Pancreas (tissue), 10 donors: ENCODE measurements around the gene INS. TPM values are rescaled to one million over a fixed set of nuclear protein-coding genes. Genes with fewer than 3 reads are reported as not detected.
"Not testable (repeated sequence)": the region's sequence is repeated elsewhere in the genome, so short reads cannot be mapped to it uniquely, and the experiment has no call there.

Source experiments
- ATAC-seq, 4 donors: fragments of 200-7000 bp; cut with Tn5 transposase; one replicate each; pipeline versions ENCODE4 v1.8.0 to v1.9.1; 2020; ENCODE audit warnings: mild to moderate bottlenecking in 4 of 4, moderate library complexity in 4 of 4
- DNase-seq, 6 donors: peaks; one replicate each; pipeline ENCODE4 v3.0.0-alpha.2; 2020
- FAIRE-seq: peaks from 2 replicates; lab custom pipeline; 2012; peaks lifted over from hg19 to GRCh38; lab: Jason Lieb, UNC
- H3K27ac ChIP-seq, 4 donors: fragments of 200-600 bp; sonication (generic); 1 replicate in 3 of 4; 2 replicates in 1 of 4; pipeline versions ENCODE4 v1.5.0 to v1.8.0; 2020
- H3K27me3 ChIP-seq, 4 donors: fragments of 200-600 bp; one replicate each; pipeline ENCODE4 v1.8.0; 2021
- H3K36me3 ChIP-seq, 3 donors: fragments of 200-600 bp; sonication (generic) in 1 of 3; one replicate each; pipeline versions ENCODE4 v1.5.0 to v1.8.0; 2020 to 2021
- H3K4me1 ChIP-seq, 3 donors: fragments of 200-600 bp; one replicate each; pipeline ENCODE4 v1.8.0; 2021
- H3K4me3 ChIP-seq, 4 donors: fragments of 200-600 bp; sonication (generic) in 2 of 4; one replicate each; pipeline versions ENCODE4 v1.5.0 to v1.8.0; 2020 to 2021
- H3K9me3 ChIP-seq, 4 donors: fragments of 200-600 bp; one replicate each; pipeline ENCODE4 v1.8.0; 2021
- WGBS, 2 donors: extraction: QIAGEN DNeasy Blood & Tissue Kit; methylation state at CpG; one replicate each; pipeline ENCODE4 v1.1.7; 2013; 5-methylcytosine and 5-hydroxymethylcytosine counted together
- intact Hi-C, 3 donors: fragments of 100-400 bp; cut with DNase I; formaldehyde crosslinking; loops; one replicate each; pipeline versions ENCODE4 v1.11.1 to v1.14.2; 2022
- polyA plus RNA-seq, 2 donors: library from polyadenylated mRNA; stranded (reverse); fragments of 200-250 nt; gene quantifications; one replicate each; pipeline ENCODE4 v1.2.3, GENCODE V29; 2013
- total RNA-seq, 6 donors: library from RNA; stranded (reverse); fragmentation: NEBNext Ultra II Directional in 4 of 6; extraction: Animal tissue kit (Norgen Biotek cat#: 25700) in 4 of 6; gene quantifications; one replicate each; pipeline versions ENCODE4 v1.2.1 to v1.2.4, GENCODE V29; 2021 to 2023
- TF ChIP-seq, protein P1 (sequence below), 4 donors: fragments of 200-600 bp; sonication (generic) in 3 of 4; IDR thresholded peaks; one replicate each; pipeline versions ENCODE4 v1.5.0 to v1.8.0; 2021; ENCODE audit warnings: antibody characterized with exemption in 4 of 4
- donor health status: healthy with polysubstance abuse.
- donor health status: DM: no; HTN: no; CAD: no; lungs with moderate emphysema.
- donor health status: DM: no; HTN: no; CAD: no.
- donor health status: control.
- donor health status: control.
- donor health status: Bipolar disorder and iron deficiency.
- donor health status: DM: yes; HTN: yes; CAD: no.
- donor health status: DM: no; HTN: no; CAD: no.
- donor health status: DM: no; HTN: no; CAD: no.
- donor health status: DM: yes; HTN: yes; CAD: no.

The INS gene
- total and polyA plus RNA-seq, 8 donors = 1,425 to 145,342 (median 6,399) TPM

- ATAC-seq = no peak
- H3K27ac ChIP-seq = no peak overlapping the region
- no peaks in the 10 kb centered on the region for H3K27me3 ChIP-seq
- WGBS, 2 donors = 71 to 73% methylated on average over 7 of the region's 7 CpGs
- intact Hi-C loops = no loop called here
- H3K4me1 ChIP-seq = no peaks in the 10 kb centered on the region
- no peak overlapping the region for H3K4me3 ChIP-seq
- no peaks in the 10 kb centered on the region for H3K9me3 ChIP-seq
- TF ChIP-seq, protein P1, sequence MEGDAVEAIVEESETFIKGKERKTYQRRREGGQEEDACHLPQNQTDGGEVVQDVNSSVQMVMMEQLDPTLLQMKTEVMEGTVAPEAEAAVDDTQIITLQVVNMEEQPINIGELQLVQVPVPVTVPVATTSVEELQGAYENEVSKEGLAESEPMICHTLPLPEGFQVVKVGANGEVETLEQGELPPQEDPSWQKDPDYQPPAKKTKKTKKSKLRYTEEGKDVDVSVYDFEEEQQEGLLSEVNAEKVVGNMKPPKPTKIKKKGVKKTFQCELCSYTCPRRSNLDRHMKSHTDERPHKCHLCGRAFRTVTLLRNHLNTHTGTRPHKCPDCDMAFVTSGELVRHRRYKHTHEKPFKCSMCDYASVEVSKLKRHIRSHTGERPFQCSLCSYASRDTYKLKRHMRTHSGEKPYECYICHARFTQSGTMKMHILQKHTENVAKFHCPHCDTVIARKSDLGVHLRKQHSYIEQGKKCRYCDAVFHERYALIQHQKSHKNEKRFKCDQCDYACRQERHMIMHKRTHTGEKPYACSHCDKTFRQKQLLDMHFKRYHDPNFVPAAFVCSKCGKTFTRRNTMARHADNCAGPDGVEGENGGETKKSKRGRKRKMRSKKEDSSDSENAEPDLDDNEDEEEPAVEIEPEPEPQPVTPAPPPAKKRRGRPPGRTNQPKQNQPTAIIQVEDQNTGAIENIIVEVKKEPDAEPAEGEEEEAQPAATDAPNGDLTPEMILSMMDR (IDR thresholded peaks at IDR 0.05) = no peak
- no peaks in the 10 kb centered on the region for H3K36me3 ChIP-seq
- peak in 2 of 6 donors; percentile 46 to 55 for DNase-seq
- no peak for FAIRE-seq
Measured at GRCh38 chr11:2128130-2128510, 32.9 kb downstream of the INS start.

DNA sequence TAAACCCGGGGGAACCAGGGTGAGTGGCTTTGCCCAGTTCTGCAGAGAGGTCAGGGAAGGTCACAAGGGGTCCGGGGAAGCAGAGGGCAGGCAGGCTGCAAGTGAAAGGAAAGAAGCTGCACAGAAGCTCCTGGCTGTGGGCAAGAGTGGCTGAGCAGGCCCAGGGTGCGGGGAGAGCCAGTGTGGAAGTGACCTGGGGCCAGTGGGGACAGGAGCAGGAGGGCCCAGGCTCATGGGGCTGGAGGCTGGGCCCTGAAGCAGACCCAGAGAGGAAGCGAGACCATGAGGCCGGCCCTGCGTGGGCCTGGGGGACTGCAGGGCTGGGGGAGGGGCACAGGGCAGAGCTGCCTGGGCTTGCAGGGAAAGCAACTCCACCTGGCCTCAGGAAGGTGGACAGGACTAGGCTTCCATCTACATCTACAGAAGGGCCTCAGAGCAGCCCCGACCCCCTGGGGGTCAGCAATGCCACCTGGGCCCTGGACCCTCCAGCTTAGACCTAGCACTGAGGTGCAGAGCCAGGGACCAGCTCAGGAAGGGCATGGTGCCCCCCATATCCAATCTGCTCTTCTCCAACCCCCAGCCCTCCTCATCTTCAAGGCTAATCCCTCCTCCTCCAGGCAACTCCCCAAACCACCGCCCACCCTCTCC lies 33.4 kb downstream of the INS start:
- Histone ChIP-seq H3K4me3 (no peak overlapping the region), H3K9me3 (no peaks in the 10 kb centered on the region), H3K36me3 (no peaks in the 10 kb centered on the region), H3K27me3 (no peaks in the 10 kb centered on the region), H3K4me1 (no peaks in the 10 kb centered on the region), H3K27ac (no peak overlapping the region)
- no peak for ATAC-seq
- DNase-seq = peak in 3 of 6 donors; percentile 15 to 46 (median 45)
- TF ChIP-seq, protein P1 (IDR thresholded peaks at IDR 0.05) = no peak
- no peak for FAIRE-seq
- WGBS, 2 donors = 56 to 72% methylated on average over 7 to 8 of the region's 8 CpGs
- intact Hi-C loops = no loop called here

DNA sequence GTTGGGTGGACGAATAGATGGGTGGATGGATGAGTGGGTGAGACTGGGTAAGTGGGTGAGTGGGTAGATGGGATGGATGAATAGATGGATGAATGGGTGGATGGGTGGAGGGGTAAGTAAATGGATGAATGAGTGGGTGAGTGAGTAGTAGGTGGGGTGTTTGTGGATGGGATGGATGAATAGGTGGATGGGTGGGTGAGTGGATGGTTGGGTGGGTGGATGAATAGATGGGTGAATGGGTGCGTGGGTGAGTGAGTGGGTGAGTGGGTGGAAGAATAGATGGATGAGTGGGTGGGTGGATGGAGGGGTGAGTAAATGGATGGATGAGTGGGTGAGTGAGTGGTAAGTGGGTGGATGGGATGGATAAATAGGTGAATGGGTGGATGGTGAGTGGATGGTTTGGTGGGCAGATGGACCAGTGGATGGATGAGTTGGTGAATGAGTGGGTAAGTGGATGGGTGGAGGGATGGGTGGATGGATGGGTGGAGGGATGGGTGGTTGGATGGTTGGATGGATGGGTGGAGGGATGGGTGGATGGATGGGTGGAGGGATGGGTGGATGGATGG lies 34.4 kb downstream of the INS start:
- H3K27ac ChIP-seq = no peak overlapping the region
- DNase-seq = no peak
- FAIRE-seq = no peak
- WGBS, 2 donors = 79 to 81% methylated on average over 2 of the region's 2 CpGs
- H3K36me3 ChIP-seq = no peaks in the 10 kb centered on the region
- no peaks in the 10 kb centered on the region for H3K4me1 ChIP-seq
- no peaks in the 10 kb centered on the region for H3K27me3 ChIP-seq
- H3K9me3 ChIP-seq = no peaks in the 10 kb centered on the region
- intact Hi-C loops = no loop called here
- ATAC-seq = no peak
- no peak overlapping the region for H3K4me3 ChIP-seq
- TF ChIP-seq, protein P1 (IDR thresholded peaks at IDR 0.05) = no peak

GRCh38 chr11:2124736-2125484 lies 36.1 kb downstream of the INS start:
- H3K9me3 ChIP-seq, ATAC-seq, H3K27ac ChIP-seq, intact Hi-C loops, H3K36me3 ChIP-seq, H3K4me3 ChIP-seq, H3K4me1 ChIP-seq, H3K27me3 ChIP-seq, DNase-seq, FAIRE-seq: not testable (repeated sequence)
- 78 to 89% methylated on average over 8 to 9 of the region's 10 CpGs for WGBS, 2 donors

DNA sequence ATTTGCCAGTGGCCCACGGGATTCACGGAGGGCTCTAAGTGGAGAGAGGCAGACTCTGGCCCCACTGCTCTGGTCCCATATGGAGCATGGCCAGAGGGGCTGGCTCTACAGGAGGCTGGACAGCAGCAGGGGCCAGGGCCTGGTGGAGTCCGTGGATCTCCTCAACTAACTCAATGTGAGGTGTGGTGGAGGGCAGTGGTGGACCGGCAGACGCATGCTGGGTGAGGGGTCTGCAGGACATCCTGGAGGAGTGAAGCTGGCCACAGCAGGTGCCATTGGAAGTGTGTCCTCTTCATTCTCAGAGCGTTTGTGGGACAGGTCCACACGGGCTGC lies 37.4 kb downstream of the INS start:
- Histone ChIP-seq H3K9me3 (no peaks in the 10 kb centered on the region), H3K27me3 (no peaks in the 10 kb centered on the region), H3K4me3 (no peak overlapping the region), H3K27ac (no peak overlapping the region), H3K4me1 (no peaks in the 10 kb centered on the region), H3K36me3 (no peaks in the 10 kb centered on the region)
- ATAC-seq (no peak), DNase-seq (peak in 1 of 6 donors; percentile 11), FAIRE-seq (no peak)
- TF ChIP-seq, protein P1 (IDR thresholded peaks at IDR 0.05) = no peak
- 78 to 82% methylated on average over 7 of the region's 7 CpGs for whole genome bisulfite sequencing, 2 donors
- intact Hi-C loops = no loop called here
